Mucosa of descending colon (tissue), 3 donors: ENCODE results near the gene SAMD4A. TPM values are rescaled to one million over a fixed set of nuclear protein-coding genes. Genes with fewer than 3 reads are reported as not detected.

ENCODE experiments used
- ATAC-seq: fragments of 200-7000 bp; cut with Tn5 transposase; one replicate; pipeline ENCODE4 v1.9.1; 2020; ENCODE audit warnings: mild to moderate bottlenecking, moderate library complexity
- DNase-seq, 3 donors: peaks; one replicate each; pipeline ENCODE4 v3.0.0-alpha.2; 2020
- H3K36me3 ChIP-seq: fragments of 200-600 bp; one replicate; pipeline ENCODE4 v1.8.0; 2021; ENCODE audit warnings: low read depth, mild to moderate bottlenecking
- H3K4me1 ChIP-seq: fragments of 200-600 bp; one replicate; pipeline ENCODE4 v1.8.0; 2021; ENCODE audit warnings: low read depth, mild to moderate bottlenecking
- H3K4me3 ChIP-seq: fragments of 200-600 bp; one replicate; pipeline ENCODE4 v1.8.0; 2021; ENCODE audit warnings: mild to moderate bottlenecking
- H3K9me3 ChIP-seq: fragments of 200-600 bp; one replicate; pipeline ENCODE4 v1.8.0; 2021; ENCODE audit warnings: mild to moderate bottlenecking
- intact Hi-C, 2 donors: fragments of 100-400 bp; cut with DNase I in 1 of 2; cut with micrococcal nuclease in 1 of 2; formaldehyde crosslinking; loops; one replicate each; pipeline versions ENCODE4 v1.11.0 to v1.11.1; 2022; cut with DNase I, micrococcal nuclease
- total RNA-seq, 3 donors: library from RNA; stranded (reverse); fragmentation: NEBNext Ultra II Directional in 2 of 3; extraction: Animal tissue kit (Norgen Biotek cat#: 25700) in 2 of 3; gene quantifications; one replicate each; pipeline versions ENCODE4 v1.2.1 to v1.2.4, GENCODE V29; 2021 to 2023
- TF ChIP-seq, protein P1 (sequence below): fragments of 200-600 bp; IDR thresholded peaks from one replicate; pipeline ENCODE4 v1.8.0; 2022; ENCODE audit warnings: antibody characterized with exemption, mild to moderate bottlenecking
- donor health status: DM: no; HTN: no; CAD: no; lungs with moderate emphysema.
- donor health status: DM: no; HTN: no; CAD: no.
- donor health status: DM: no; HTN: yes; CAD: no.

The SAMD4A gene
- total RNA-seq, 3 donors from 2014 or later, result 14.7 to 82.1 (median 16.5) TPM

DNA sequence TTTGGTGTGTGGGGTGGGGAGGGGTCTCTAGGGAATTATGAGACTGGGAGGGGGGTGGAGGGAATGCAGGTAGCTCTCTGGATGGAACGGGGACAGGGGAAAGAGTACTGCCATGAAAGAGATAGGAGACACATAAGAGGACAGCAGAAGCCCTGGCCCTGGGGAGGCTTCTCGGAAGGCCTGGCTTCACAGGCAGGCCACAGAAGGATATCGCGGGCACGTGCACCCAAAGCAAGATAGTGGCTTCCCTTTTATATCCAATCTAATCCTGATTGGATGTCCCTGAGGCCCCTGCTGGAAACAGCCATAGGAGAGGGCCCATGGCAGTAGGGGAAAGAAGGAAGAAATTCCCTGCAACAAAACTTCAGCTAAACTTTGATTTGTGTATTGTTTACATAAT is 222.2 kb downstream of the SAMD4A start:
- no peaks in the 10 kb centered on the region for H3K36me3 ChIP-seq
- intact Hi-C loops, result no loop called here
- ATAC-seq (no peak), DNase-seq (no peak)
- TF ChIP-seq, protein P1, sequence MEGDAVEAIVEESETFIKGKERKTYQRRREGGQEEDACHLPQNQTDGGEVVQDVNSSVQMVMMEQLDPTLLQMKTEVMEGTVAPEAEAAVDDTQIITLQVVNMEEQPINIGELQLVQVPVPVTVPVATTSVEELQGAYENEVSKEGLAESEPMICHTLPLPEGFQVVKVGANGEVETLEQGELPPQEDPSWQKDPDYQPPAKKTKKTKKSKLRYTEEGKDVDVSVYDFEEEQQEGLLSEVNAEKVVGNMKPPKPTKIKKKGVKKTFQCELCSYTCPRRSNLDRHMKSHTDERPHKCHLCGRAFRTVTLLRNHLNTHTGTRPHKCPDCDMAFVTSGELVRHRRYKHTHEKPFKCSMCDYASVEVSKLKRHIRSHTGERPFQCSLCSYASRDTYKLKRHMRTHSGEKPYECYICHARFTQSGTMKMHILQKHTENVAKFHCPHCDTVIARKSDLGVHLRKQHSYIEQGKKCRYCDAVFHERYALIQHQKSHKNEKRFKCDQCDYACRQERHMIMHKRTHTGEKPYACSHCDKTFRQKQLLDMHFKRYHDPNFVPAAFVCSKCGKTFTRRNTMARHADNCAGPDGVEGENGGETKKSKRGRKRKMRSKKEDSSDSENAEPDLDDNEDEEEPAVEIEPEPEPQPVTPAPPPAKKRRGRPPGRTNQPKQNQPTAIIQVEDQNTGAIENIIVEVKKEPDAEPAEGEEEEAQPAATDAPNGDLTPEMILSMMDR, result no peak
- H3K4me1 ChIP-seq, result no peaks in the 10 kb centered on the region
- no peak overlapping the region for H3K4me3 ChIP-seq
- no peaks in the 10 kb centered on the region for H3K9me3 ChIP-seq

DNA sequence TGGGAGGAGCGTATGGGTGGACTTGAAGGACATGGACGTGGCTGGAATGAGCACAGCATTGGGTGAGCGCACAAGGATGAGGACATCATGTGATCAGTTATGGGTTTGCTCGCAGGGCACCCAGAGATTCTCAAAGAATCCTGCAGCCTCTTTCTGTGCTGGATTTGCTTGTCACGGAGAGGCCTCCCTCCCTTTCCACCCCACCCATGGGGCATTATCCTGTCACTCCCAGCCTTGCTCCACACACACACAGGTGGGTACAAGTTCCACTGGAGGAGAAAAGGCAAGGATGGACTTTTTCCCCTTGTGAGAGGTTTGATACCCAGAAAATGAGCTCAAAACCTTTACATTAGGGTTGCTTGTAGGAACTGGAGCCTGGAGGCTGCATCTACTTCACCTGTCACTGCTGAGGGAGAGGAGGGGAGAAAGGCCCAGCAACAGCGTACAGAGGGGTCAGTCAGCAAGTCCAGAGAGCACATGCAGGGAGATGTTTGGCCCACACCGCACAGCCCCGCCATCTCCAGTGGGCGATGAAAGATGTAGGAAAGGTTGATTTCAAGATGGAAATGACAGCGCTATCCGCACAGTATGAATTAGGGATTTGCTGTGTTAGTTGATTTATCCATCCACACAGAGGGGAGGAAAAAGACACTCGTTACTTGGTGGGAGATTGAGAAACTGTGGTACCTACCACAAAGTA is 223.0 kb downstream of the SAMD4A start:
- H3K9me3 ChIP-seq, result peaks cover 3% of the 10 kb centered on the region
- no peak for ATAC-seq
- DNase-seq, result no peak
- TF ChIP-seq, protein P1, result no peak
- no peaks in the 10 kb centered on the region for H3K36me3 ChIP-seq
- H3K4me3 ChIP-seq, result no peak overlapping the region
- intact Hi-C loops, result no loop called here
- no peaks in the 10 kb centered on the region for H3K4me1 ChIP-seq

DNA sequence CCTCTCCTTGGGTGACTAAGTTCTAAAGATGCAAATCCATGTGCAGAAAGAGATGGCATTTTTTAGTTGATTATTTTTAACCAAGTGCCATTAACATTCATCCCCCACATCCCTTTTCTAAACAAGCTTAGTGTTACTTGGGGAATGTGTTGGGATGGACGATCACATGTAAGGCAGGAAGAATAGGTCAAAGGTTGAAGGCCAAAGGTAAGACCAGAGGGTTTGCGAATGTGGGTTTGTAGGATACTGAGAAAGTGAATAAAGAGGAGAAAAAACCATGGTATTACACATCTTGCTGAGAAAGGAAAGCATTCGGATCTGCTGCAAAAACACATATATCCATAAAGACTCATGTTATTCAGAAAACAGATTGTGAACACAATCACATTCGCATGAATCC is 224.1 kb downstream of the SAMD4A start:
- Histone ChIP-seq H3K4me1 (no peaks in the 10 kb centered on the region), H3K36me3 (no peaks in the 10 kb centered on the region), H3K4me3 (no peak overlapping the region), H3K9me3 (peaks cover 3% of the 10 kb centered on the region)
- DNase-seq (no peak), ATAC-seq (no peak)
- TF ChIP-seq, protein P1, result no peak
- intact Hi-C loops, result no loop called here

- Histone ChIP-seq H3K4me3 (no peak overlapping the region), H3K9me3 (peaks cover 3% of the 10 kb centered on the region), H3K4me1 (no peaks in the 10 kb centered on the region), H3K36me3 (no peaks in the 10 kb centered on the region)
- no peak for DNase-seq
- TF ChIP-seq, protein P1, result no peak
- no peak for ATAC-seq
- intact Hi-C loops, result no loop called here
Observed at GRCh38 chr14:54792288-54792687, 225.4 kb downstream of the SAMD4A start.

DNA sequence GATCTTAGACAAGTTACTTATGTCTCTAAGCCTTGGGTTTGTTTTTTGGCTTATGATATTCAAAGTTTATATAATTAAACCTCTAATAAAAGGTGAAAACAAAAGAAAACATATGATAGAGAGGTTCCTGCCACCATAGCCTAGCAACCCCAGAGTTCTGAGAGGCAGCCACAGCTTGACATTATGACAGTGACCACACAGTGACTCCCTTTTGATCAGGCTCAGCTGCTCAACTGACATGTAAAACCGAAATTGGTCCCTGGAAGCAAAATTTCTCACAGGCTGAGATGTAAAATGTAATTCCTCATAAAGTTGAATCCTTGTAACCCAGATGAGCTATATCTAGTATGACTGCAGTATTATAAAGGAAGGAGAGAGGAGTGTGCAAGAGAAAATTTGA is 227.2 kb downstream of the SAMD4A start:
- DNase-seq, result no peak
- TF ChIP-seq, protein P1, result no peak
- Histone ChIP-seq H3K4me1 (no peaks in the 10 kb centered on the region), H3K9me3 (peaks cover 3% of the 10 kb centered on the region), H3K36me3 (no peaks in the 10 kb centered on the region), H3K4me3 (no peak overlapping the region)
- intact Hi-C loops, result no loop called here
- no peak for ATAC-seq

GRCh38 chr14:54794796-54795195 is 227.9 kb downstream of the SAMD4A start:
- intact Hi-C loops, result no loop called here
- no peak for DNase-seq
- no peak for ATAC-seq
- Histone ChIP-seq H3K4me3 (no peak overlapping the region), H3K9me3 (peaks cover 3% of the 10 kb centered on the region), H3K36me3 (no peaks in the 10 kb centered on the region), H3K4me1 (no peaks in the 10 kb centered on the region)
- TF ChIP-seq, protein P1, result no peak
